Neural progenitor cell (in vitro differentiated cells): ENCODE measurements around the gene EGLN1.
"Not testable (repeated sequence)": the region's sequence is repeated elsewhere in the genome, so short reads cannot be mapped to it uniquely, and the experiment has no call there.

ENCODE experiments used
- CTCF ChIP-seq: fragments of 200-600 bp; sonication (generic); IDR thresholded peaks from 2 replicates; pipeline ENCODE4 v1.5.1; 2017; ENCODE audit warnings: antibody characterized with exemption, mild to moderate bottlenecking
- EZH2 ChIP-seq: fragments of 200-600 bp; sonication (generic); IDR thresholded peaks from 2 replicates; pipeline ENCODE4 v1.6.1; 2017; ENCODE audit warnings: antibody characterized with exemption, mild to moderate bottlenecking, moderate library complexity
- EZH2phosphoT487 ChIP-seq: fragments of 200-600 bp; sonication (generic); IDR thresholded peaks from 2 replicates; pipeline ENCODE4 v1.6.1; 2017; ENCODE audit warnings: antibody characterized with exemption

- not testable (repeated sequence) for TF ChIP-seq CTCF, EZH2, EZH2phosphoT487
Measured at GRCh38 chr1:231348856-231349255, 73.2 kb downstream of the EGLN1 start.
